Measurements from ENCODE around the gene GADD45A.

- TF ChIP-seq CTCF (IDR thresholded peaks at IDR 0.05 in 4 of 5, conservative IDR thresholded peaks at IDR 0.05 in 1 of 5) (no peak), POLR2A (IDR thresholded peaks at IDR 0.05) (no peak)
Observed at GRCh38 chr1:67695963-67696362, 11.0 kb downstream of the GADD45A start.
